Gastroesophageal sphincter (tissue), 4 donors: ENCODE data around the gene SUPT5H. TPM values are rescaled to one million over a fixed set of nuclear protein-coding genes. Genes with fewer than 3 reads are reported as not detected.
A peak's percentile ranks its signal among the peaks of the same experiment; 100 is the strongest.
"Not testable (repeated sequence)": the region's sequence is repeated elsewhere in the genome, so short reads cannot be mapped to it uniquely, and the experiment has no call there.

Source experiments
- ATAC-seq: fragments of 150-250 bp; one replicate; pipeline ENCODE4 v1.9.1; 2016; ENCODE audit warnings: mild to moderate bottlenecking, moderate library complexity
- H3K27ac ChIP-seq, 4 donors: fragments of 200-600 bp; sonication (generic) in 3 of 4; 1 replicate in 3 of 4; 2 replicates in 1 of 4; pipeline ENCODE4 v1.5.1; 2016 to 2019
- H3K27me3 ChIP-seq: fragments of 200-600 bp; sonication (generic); one replicate; pipeline ENCODE4 v1.5.1; 2019
- H3K36me3 ChIP-seq, 2 donors: fragments of 200-600 bp; sonication (generic); one replicate each; pipeline ENCODE4 v1.5.1; 2019; ENCODE audit warnings: control low read depth in 1 of 2
- H3K4me1 ChIP-seq, 3 donors: fragments of 200-600 bp; sonication (generic); 1 replicate in 2 of 3; 2 replicates in 1 of 3; pipeline ENCODE4 v1.5.1; 2016 to 2019; ENCODE audit warnings: control low read depth in 2 of 3
- H3K4me3 ChIP-seq, 2 donors: fragments of 200-600 bp; sonication (generic); one replicate each; pipeline ENCODE4 v1.5.1; 2019; ENCODE audit warnings: mild to moderate bottlenecking in 1 of 2, moderate library complexity in 1 of 2
- H3K9me3 ChIP-seq, 3 donors: fragments of 200-600 bp; sonication (generic); one replicate each; pipeline ENCODE4 v1.5.1; 2017 to 2019; ENCODE audit warnings: control low read depth in 2 of 3
- EP300 ChIP-seq: sonication (generic); formaldehyde crosslinking; IDR thresholded peaks from one replicate; pipeline ENCODE4 v1.6.1; 2017; ENCODE audit warnings: antibody characterized with exemption, mild to moderate bottlenecking
- POLR2A ChIP-seq, 2 donors: fragments of 450-650 bp; IDR thresholded peaks; one replicate each; pipeline ENCODE4 v1.6.1; 2017; ENCODE audit warnings: antibody characterized with exemption in 2 of 2, mild to moderate bottlenecking in 2 of 2, moderate library complexity in 1 of 2
- POLR2AphosphoS5 ChIP-seq: sonication (generic); formaldehyde crosslinking; IDR thresholded peaks from one replicate; pipeline ENCODE4 v1.6.1; 2017; ENCODE audit warnings: antibody characterized with exemption
- WGBS, 2 donors: methylation state at CpG; one replicate each; pipeline ENCODE4 v1.1.5; 2018; ENCODE audit warnings: low coverage in 1 of 2; 5-methylcytosine and 5-hydroxymethylcytosine counted together
- total RNA-seq, 4 donors: library from RNA; depleted of rRNA; stranded (reverse); fragments of >200 nt; gene quantifications; one replicate each; pipeline ENCODE4 v1.1.0, GENCODE V29; 2016
- TF ChIP-seq, protein P1 (sequence below), 4 experiments: fragments of 200-600 bp in 2 of 4; fragments of 450-650 bp in 2 of 4; sonication (generic) in 1 of 4; IDR thresholded peaks; one replicate each; pipeline ENCODE4 v1.5.1; 2017 to 2019; ENCODE audit warnings: antibody characterized with exemption in 4 of 4, mild to moderate bottlenecking in 2 of 4, moderate library complexity in 2 of 4

SUPT5H gene
- total RNA-seq, 4 donors from 2014 or later, result 71.5 to 99.1 (median 87.0) TPM

- H3K4me1 ChIP-seq, result no peaks in the 10 kb centered on the region
- peak; percentile 67 for ATAC-seq
- no peaks in the 10 kb centered on the region for H3K9me3 ChIP-seq
- WGBS, 2 donors, result 20 to 22% methylated on average over 1 to 4 of the region's 9 CpGs
- H3K27ac ChIP-seq, result peak overlapping the region in 1 of 4 donors; percentile 8
- peaks cover 0 to 79% of the 10 kb centered on the region in 2 donors for H3K36me3 ChIP-seq
- H3K27me3 ChIP-seq, result no peaks in the 10 kb centered on the region
- H3K4me3 ChIP-seq, result no peak overlapping the region
- TF ChIP-seq POLR2A (IDR thresholded peaks at IDR 0.05) (no peak), EP300 (no peak), POLR2AphosphoS5 (no peak)
- TF ChIP-seq, protein P1, sequence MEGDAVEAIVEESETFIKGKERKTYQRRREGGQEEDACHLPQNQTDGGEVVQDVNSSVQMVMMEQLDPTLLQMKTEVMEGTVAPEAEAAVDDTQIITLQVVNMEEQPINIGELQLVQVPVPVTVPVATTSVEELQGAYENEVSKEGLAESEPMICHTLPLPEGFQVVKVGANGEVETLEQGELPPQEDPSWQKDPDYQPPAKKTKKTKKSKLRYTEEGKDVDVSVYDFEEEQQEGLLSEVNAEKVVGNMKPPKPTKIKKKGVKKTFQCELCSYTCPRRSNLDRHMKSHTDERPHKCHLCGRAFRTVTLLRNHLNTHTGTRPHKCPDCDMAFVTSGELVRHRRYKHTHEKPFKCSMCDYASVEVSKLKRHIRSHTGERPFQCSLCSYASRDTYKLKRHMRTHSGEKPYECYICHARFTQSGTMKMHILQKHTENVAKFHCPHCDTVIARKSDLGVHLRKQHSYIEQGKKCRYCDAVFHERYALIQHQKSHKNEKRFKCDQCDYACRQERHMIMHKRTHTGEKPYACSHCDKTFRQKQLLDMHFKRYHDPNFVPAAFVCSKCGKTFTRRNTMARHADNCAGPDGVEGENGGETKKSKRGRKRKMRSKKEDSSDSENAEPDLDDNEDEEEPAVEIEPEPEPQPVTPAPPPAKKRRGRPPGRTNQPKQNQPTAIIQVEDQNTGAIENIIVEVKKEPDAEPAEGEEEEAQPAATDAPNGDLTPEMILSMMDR (IDR thresholded peaks at IDR 0.05), result peak in 3 of 4 experiments; percentile 54 to 84 (median 63)
Observed at GRCh38 chr19:39474139-39474620, 28.8 kb downstream of the SUPT5H start.

- TF ChIP-seq POLR2AphosphoS5 (no peak), POLR2A (IDR thresholded peaks at IDR 0.05) (no peak), EP300 (no peak)
- TF ChIP-seq, protein P1 (IDR thresholded peaks at IDR 0.05), result no peak
- no peaks in the 10 kb centered on the region for H3K9me3 ChIP-seq
- no peak for ATAC-seq
- no peaks in the 10 kb centered on the region for H3K27me3 ChIP-seq
- peaks cover 0 to 63% of the 10 kb centered on the region in 2 donors for H3K36me3 ChIP-seq
- 75 to 80% methylated on average over 2 of the region's 2 CpGs for WGBS, 2 donors
- H3K4me1 ChIP-seq, result peaks cover 0 to 8% (median 0%) of the 10 kb centered on the region in 3 donors
- H3K27ac ChIP-seq, result no peak overlapping the region
- H3K4me3 ChIP-seq, result no peak overlapping the region
Observed at GRCh38 chr19:39475748-39476147, 30.4 kb downstream of the SUPT5H start.

GRCh38 chr19:39479319-39479801, 34.0 kb downstream of the SUPT5H start:
- not testable (repeated sequence) for H3K27me3 ChIP-seq, H3K9me3 ChIP-seq, H3K4me3 ChIP-seq, ATAC-seq
- H3K4me1 ChIP-seq, result peaks cover 0 to 26% (median 8%) of the 10 kb centered on the region in 3 donors
- 20 to 74% methylated on average over 1 to 10 of the region's 11 CpGs for WGBS, 2 donors
- peak overlapping the region in 1 of 4 donors; percentile 87 for H3K27ac ChIP-seq
- peaks cover 0 to 45% of the 10 kb centered on the region in 2 donors for H3K36me3 ChIP-seq

DNA sequence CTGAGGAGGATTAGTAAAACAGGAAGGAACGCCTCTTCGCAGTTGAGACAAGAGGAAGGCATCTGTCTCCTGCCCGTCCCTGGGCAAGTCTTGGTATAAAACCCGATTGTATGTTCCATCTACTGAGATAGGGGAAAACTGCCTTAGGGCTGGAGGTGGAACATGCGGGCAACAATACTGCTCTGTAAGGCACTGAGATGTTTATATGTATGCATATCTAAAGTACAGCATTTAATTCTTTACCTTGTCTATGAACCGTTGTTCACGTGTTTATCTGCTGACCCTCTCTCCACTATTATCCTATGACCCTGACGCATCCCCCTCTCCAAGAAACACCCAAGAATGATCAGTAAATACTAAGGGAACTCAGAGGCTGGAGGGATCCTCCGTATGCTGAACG, 34.5 kb downstream of the SUPT5H start:
- 38 to 39% methylated on average over 8 to 10 of the region's 10 CpGs for WGBS, 2 donors
- H3K4me3 ChIP-seq, result peak overlapping the region; percentile 65 to 76
- H3K27ac ChIP-seq, result peak overlapping the region; percentile 48 to 87 (median 82)
- TF ChIP-seq EP300 (no peak), POLR2AphosphoS5 (no peak), POLR2A (IDR thresholded peaks at IDR 0.05) (no peak)
- peaks cover 0 to 26% (median 8%) of the 10 kb centered on the region in 3 donors for H3K4me1 ChIP-seq
- no peaks in the 10 kb centered on the region for H3K9me3 ChIP-seq
- no peaks in the 10 kb centered on the region for H3K27me3 ChIP-seq
- no peak for ATAC-seq
- H3K36me3 ChIP-seq, result peaks cover 0 to 45% of the 10 kb centered on the region in 2 donors

DNA sequence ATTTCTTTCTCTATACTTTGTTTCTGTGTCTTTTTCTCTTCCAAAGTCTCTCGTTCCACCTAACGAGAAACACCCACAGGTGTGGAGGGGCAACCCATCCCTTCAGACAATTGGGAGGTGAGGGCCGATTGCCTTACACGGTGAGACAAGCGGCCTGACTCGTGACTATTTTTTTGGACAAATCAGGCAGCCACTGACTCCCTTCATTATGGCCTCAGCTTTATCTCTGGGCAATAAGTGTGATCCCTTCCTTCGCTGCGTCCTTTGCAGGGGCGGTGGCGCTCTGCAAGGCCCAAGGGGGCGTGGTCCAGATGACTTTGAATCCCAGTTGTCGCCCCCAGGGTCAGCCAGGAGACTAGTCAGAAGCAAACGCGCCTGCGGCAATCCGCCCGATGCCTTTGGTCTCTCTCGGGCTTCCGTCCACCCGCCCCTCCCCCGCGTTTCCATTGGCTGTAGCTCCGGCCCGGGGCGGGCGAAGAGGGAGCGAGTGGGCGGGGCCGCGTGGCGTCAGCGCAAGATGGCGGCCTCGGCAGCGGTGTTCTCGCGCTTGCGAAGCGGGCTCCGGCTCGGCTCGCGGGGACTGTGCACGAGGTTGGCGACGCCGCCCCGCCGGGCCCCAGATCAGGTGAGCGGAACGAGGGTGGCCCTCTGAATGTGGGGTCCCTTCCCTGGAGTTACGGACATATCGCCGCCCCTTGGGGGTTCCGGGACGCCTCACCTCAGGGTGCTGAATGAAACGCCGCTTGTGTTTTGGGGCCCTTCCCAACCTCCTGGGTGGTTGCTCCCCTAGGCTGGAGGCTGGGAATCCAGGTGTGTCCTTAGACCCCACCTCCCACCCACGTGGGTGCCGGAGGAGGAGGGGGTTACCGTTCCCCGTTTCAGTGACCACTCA, 35.2 kb downstream of the SUPT5H start, which contains the start of gene TIMM50:
TSS of gene TIMM50 (plus strand) at position 502 of the 892 bp plus-strand sequence. CDS start at position 518, 16 bp downstream.
- WGBS, 2 donors, result 0% methylated on average over 2 to 9 of the region's 62 CpGs
- Histone ChIP-seq H3K36me3 (peaks cover 0 to 45% of the 10 kb centered on the region in 2 donors), H3K27ac (peak within 1 kb of the TSS; percentile 48 to 87 (median 82)), H3K4me3 (peak within 1 kb of the TSS; percentile 65 to 76), H3K9me3 (no peaks in the 10 kb centered on the region), H3K27me3 (no peaks in the 10 kb centered on the region), H3K4me1 (peaks cover 0 to 26% (median 8%) of the 10 kb centered on the region in 3 donors)
- TF ChIP-seq POLR2AphosphoS5 (peak; percentile 88), POLR2A (IDR thresholded peaks at IDR 0.05) (peak in 1 of 2 donors; percentile 43), EP300 (no peak)
- TF ChIP-seq, protein P1 (IDR thresholded peaks at IDR 0.05), result peak in 1 of 4 experiments; percentile 28
- ATAC-seq, result peak; percentile 98
